Measurements from ENCODE around the gene CNTROB. TPM values are rescaled to one million over a fixed set of nuclear protein-coding genes. Genes with fewer than 3 reads are reported as not detected.

Gene CNTROB
- total RNA-seq, 1 experiment from 2014 or later, result 39.2 TPM

DNA sequence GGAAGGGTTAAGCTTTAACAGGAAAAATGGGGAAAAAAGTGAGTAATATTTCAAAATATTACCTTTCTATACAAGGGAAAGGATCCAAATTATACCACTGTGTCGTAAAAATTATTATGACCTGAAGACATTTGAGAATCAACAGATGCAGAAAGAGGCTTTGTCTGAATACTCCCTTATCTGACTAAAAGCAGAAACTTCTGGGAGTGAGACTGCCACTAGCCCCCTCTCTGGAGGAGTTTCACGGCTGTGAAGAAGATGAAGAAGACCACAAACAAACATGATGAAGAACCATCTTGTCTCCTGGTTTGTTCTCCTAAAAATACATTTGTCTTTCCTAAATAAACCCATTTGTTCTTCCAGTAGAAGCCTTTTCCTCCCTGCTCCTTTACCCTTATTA is 29.4 kb downstream of the CNTROB start:
- no peak for DNase-seq (ENCODE audit: unreplicated experiment)
- ChIA-PET POLR2A (no interaction called here), CTCF (interaction anchor here (0.6 to 0.7 kb wide), 3 partner anchors 28 to 796 kb away, joined by 3 to 5 read pairs (median 3); no protein-coding TSS in a partner anchor)
- no peak overlapping the region for H3K27ac Mint-ChIP-seq (ENCODE audit: low read depth, unreplicated experiment)
- intact Hi-C loops (cut with micrococcal nuclease), result no loop called here
- no peak overlapping the region for H3K4me3 Mint-ChIP-seq (ENCODE audit: unreplicated experiment)
- H3K4me1 Mint-ChIP-seq (ENCODE audit: insufficient read depth, unreplicated experiment), result peaks cover 6% of the 10 kb centered on the region
- no TSS peak for BruUV-seq (replicated peaks)
- H3K27me3 Mint-ChIP-seq (ENCODE audit: insufficient read depth, unreplicated experiment), result no peaks in the 10 kb centered on the region
- no peaks in the 10 kb centered on the region for H3K9me3 Mint-ChIP-seq (ENCODE audit: unreplicated experiment)
- TF ChIP-seq, protein P1, sequence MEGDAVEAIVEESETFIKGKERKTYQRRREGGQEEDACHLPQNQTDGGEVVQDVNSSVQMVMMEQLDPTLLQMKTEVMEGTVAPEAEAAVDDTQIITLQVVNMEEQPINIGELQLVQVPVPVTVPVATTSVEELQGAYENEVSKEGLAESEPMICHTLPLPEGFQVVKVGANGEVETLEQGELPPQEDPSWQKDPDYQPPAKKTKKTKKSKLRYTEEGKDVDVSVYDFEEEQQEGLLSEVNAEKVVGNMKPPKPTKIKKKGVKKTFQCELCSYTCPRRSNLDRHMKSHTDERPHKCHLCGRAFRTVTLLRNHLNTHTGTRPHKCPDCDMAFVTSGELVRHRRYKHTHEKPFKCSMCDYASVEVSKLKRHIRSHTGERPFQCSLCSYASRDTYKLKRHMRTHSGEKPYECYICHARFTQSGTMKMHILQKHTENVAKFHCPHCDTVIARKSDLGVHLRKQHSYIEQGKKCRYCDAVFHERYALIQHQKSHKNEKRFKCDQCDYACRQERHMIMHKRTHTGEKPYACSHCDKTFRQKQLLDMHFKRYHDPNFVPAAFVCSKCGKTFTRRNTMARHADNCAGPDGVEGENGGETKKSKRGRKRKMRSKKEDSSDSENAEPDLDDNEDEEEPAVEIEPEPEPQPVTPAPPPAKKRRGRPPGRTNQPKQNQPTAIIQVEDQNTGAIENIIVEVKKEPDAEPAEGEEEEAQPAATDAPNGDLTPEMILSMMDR (IDR thresholded peaks at IDR 0.05; ENCODE audit: unreplicated experiment), result no peak
- H3K36me3 Mint-ChIP-seq (ENCODE audit: insufficient read depth, unreplicated experiment), result no peaks in the 10 kb centered on the region

DNA sequence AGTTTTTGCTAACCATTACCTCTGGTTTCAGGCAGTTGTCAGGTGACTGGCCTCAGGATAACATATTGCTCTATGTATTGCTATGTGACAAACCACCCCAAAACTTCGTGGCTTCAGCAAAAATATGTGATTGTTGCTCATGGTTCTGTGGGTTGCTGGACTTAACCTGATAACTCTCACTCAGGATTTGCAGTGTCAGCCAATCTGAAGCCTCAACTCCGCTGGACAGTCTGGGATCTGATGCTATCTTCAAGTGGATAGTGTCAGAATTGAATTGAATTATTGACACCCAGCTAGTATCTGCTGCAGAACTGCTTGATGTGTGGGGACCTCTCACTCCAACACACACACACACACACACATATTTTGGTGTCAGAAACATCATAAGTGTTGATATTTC is 35.7 kb downstream of the CNTROB start:
- no peaks in the 10 kb centered on the region for H3K4me1 Mint-ChIP-seq (ENCODE audit: insufficient read depth, unreplicated experiment)
- no peaks in the 10 kb centered on the region for H3K9me3 Mint-ChIP-seq (ENCODE audit: unreplicated experiment)
- ChIA-PET POLR2A (no interaction called here), CTCF (no interaction called here)
- H3K27ac Mint-ChIP-seq (ENCODE audit: low read depth, unreplicated experiment), result no peak overlapping the region
- H3K4me3 Mint-ChIP-seq (ENCODE audit: unreplicated experiment), result no peak overlapping the region
- H3K36me3 Mint-ChIP-seq (ENCODE audit: insufficient read depth, unreplicated experiment), result no peaks in the 10 kb centered on the region
- H3K27me3 Mint-ChIP-seq (ENCODE audit: insufficient read depth, unreplicated experiment), result no peaks in the 10 kb centered on the region
- intact Hi-C loops (cut with micrococcal nuclease), result no loop called here
- no TSS peak for BruUV-seq (replicated peaks)
- no peak for DNase-seq (ENCODE audit: unreplicated experiment)
- TF ChIP-seq, protein P1 (IDR thresholded peaks at IDR 0.05; ENCODE audit: unreplicated experiment), result no peak

DNA sequence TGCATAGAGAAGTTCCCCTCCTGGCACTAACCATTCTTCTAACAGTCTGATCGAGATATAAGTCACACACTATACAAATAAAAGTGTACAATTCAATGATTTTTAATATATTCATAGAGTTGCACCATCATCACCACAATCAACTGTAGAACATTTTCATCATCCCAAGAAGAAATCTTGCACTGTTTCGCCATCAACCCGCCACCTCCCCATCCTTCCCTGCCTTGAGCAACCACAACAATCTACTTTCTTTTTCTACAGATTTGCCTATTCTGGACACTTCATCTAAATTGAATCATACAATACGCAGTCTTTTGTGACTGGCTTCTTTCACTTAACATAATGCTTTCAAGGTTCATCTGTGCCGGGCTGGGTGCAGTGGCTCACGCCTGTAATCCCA is 37.4 kb downstream of the CNTROB start:
- no TSS peak for BruUV-seq (replicated peaks)
- intact Hi-C loops (cut with micrococcal nuclease), result no loop called here
- Mint-ChIP-seq H3K9me3 (ENCODE audit: unreplicated experiment) (peaks cover 3% of the 10 kb centered on the region), H3K4me3 (ENCODE audit: unreplicated experiment) (no peak overlapping the region), H3K27ac (ENCODE audit: low read depth, unreplicated experiment) (no peak overlapping the region), H3K36me3 (ENCODE audit: insufficient read depth, unreplicated experiment) (no peaks in the 10 kb centered on the region), H3K27me3 (ENCODE audit: insufficient read depth, unreplicated experiment) (no peaks in the 10 kb centered on the region), H3K4me1 (ENCODE audit: insufficient read depth, unreplicated experiment) (no peaks in the 10 kb centered on the region)
- ChIA-PET CTCF (interaction anchor here (1.0 kb wide), 1 partner anchor 20 kb away, joined by 4 read pairs; no protein-coding TSS in a partner anchor), POLR2A (no interaction called here)
- peak; percentile 38 for DNase-seq (ENCODE audit: unreplicated experiment)
- TF ChIP-seq, protein P1 (IDR thresholded peaks at IDR 0.05; ENCODE audit: unreplicated experiment), result no peak

DNA sequence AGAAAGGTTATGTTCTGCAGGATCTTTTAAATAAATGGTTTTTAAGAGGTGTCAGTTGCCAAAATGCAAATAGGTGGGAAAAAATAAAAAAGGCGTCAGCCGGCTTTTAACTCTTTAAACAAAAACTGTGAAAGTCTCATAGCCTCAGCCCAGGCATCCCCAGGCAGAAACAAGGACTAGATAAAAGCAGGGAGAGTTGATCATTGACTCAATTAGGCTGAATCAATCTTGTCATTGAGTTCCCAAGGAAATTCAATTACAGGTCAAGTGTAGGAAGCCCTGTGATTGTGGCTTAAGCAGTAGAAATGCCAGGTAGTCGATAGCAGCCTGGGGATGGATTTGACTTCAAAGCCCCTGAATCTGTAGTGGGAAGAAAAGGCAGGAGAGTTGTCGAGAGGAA is 39.6 kb downstream of the CNTROB start:
- Mint-ChIP-seq H3K36me3 (ENCODE audit: insufficient read depth, unreplicated experiment) (no peaks in the 10 kb centered on the region), H3K4me1 (ENCODE audit: insufficient read depth, unreplicated experiment) (no peaks in the 10 kb centered on the region), H3K27me3 (ENCODE audit: insufficient read depth, unreplicated experiment) (no peaks in the 10 kb centered on the region), H3K9me3 (ENCODE audit: unreplicated experiment) (peaks cover 16% of the 10 kb centered on the region), H3K4me3 (ENCODE audit: unreplicated experiment) (no peak overlapping the region), H3K27ac (ENCODE audit: low read depth, unreplicated experiment) (no peak overlapping the region)
- TF ChIP-seq, protein P1 (IDR thresholded peaks at IDR 0.05; ENCODE audit: unreplicated experiment), result no peak
- no peak for DNase-seq (ENCODE audit: unreplicated experiment)
- no TSS peak for BruUV-seq (replicated peaks)
- intact Hi-C loops (cut with micrococcal nuclease), result no loop called here
- CTCF ChIA-PET, result interaction anchor here (0.6 to 1.9 kb wide), 6 partner anchors 19 to 228 kb away, joined by 3 to 5 read pairs (median 3); no protein-coding TSS in a partner anchor
- POLR2A ChIA-PET, result interaction anchor here (0.6 kb wide), 1 partner anchor 138 kb away, joined by 3 read pairs; no protein-coding TSS in a partner anchor

Measured in MCF 10A (cell line).